IMR-90 (cell line): ENCODE data around the gene WIPF1. TPM values are rescaled to one million over a fixed set of nuclear protein-coding genes. Genes with fewer than 3 reads are reported as not detected.

Experiments used
- ATAC-seq: fragments of 200-7000 bp; cut with Tn5 transposase; 2 replicates; pipeline ENCODE4 v1.9.1; 2020; ENCODE audit warnings: low read depth, mild to moderate bottlenecking, moderate library complexity
- BruUV-seq: library from RNA; stranded (reverse); fragments of 400-500 nt; replicated peaks from 2 replicates; lab custom pipeline; 2021; lab: Mats Ljungman, UMichigan
- CTCF ChIA-PET: fragments of 300-600 bp; formaldehyde crosslinking; extraction: SDS; loops from one replicate; lab custom pipeline; 2021; ENCODE audit warnings: antibody characterized with exemption; lab: Yijun Ruan, JAX
- POLR2A ChIA-PET: fragments of 300-600 bp; sonication (Branson Sonifier 250); formaldehyde crosslinking; loops from one replicate; lab custom pipeline; 2022; ENCODE audit warnings: antibody characterized with exemption; ENCODE audit not compliant: unreplicated experiment; lab: Charles Lee
- DNase-seq: peaks from one replicate; pipeline ENCODE4 v3.0.0; 2013
- H2AFZ ChIP-seq: replicated peaks from 2 replicates; pipeline ENCODE3; 2013; ENCODE audit warnings: low read length, mild to moderate bottlenecking; ENCODE audit not compliant: poor library complexity
- H2AK5ac ChIP-seq: 2 replicates; pipeline ENCODE4 v1.6.1; 2013; ENCODE audit warnings: low read depth, low read length, inconsistent platforms
- H2AK9ac ChIP-seq: replicated peaks from 2 replicates; pipeline ENCODE3; 2013; ENCODE audit warnings: mild to moderate bottlenecking, low read depth, low read length, moderate library complexity; ENCODE audit not compliant: poor library complexity
- H2BK120ac ChIP-seq: 2 replicates; pipeline ENCODE4 v1.6.1; 2013; ENCODE audit warnings: low read depth, low read length, inconsistent platforms
- H2BK15ac ChIP-seq: 3 replicates; pipeline ENCODE4 v1.6.1; 2013; ENCODE audit warnings: low read depth, low read length, inconsistent platforms
- H2BK20ac ChIP-seq: 2 replicates; pipeline ENCODE4 v1.6.1; 2013; ENCODE audit warnings: low read depth, mild to moderate bottlenecking, inconsistent platforms, low read length, moderate library complexity
- H2BK5ac ChIP-seq: 2 replicates; pipeline ENCODE4 v1.6.1; 2013; ENCODE audit warnings: mild to moderate bottlenecking, low read depth, low read length, inconsistent platforms; ENCODE audit not compliant: poor library complexity, severe bottlenecking
- H3K14ac ChIP-seq: replicated peaks from 2 replicates; pipeline ENCODE4 v1.6.1; 2013; ENCODE audit warnings: low read depth, low read length, inconsistent platforms
- H3K18ac ChIP-seq: 2 replicates; pipeline ENCODE4 v1.6.1; 2013; ENCODE audit warnings: low read depth, low read length, control low read depth
- H3K23ac ChIP-seq: 2 replicates; pipeline ENCODE4 v1.6.1; 2013; ENCODE audit warnings: low read depth, low read length, inconsistent platforms
- H3K27ac ChIP-seq: 2 replicates; pipeline ENCODE4 v1.5.1; 2013; ENCODE audit warnings: mild to moderate bottlenecking, control low read depth, low read length; ENCODE audit not compliant: insufficient read depth
- H3K27me3 ChIP-seq: 2 replicates; pipeline ENCODE4 v1.6.1; 2013; ENCODE audit warnings: low read length; ENCODE audit not compliant: control insufficient read depth, insufficient read depth
- H3K36me3 ChIP-seq: 2 replicates; pipeline ENCODE4 v1.6.1; 2013; ENCODE audit warnings: low read length, mixed read lengths; ENCODE audit not compliant: control insufficient read depth, insufficient read depth
- H3K4ac ChIP-seq: 2 replicates; pipeline ENCODE4 v1.6.1; 2013; ENCODE audit warnings: low read depth, low read length, inconsistent platforms
- H3K4me1 ChIP-seq: 2 replicates; pipeline ENCODE4 v1.6.1; 2013; ENCODE audit warnings: low read length, mixed read lengths; ENCODE audit not compliant: control insufficient read depth, insufficient read depth
- H3K4me2 ChIP-seq: 2 replicates; pipeline ENCODE4 v1.6.1; 2013; ENCODE audit warnings: low read depth, mild to moderate bottlenecking, control low read depth, low read length, moderate library complexity
- H3K4me3 ChIP-seq: 2 replicates; pipeline ENCODE4 v1.5.1; 2013; ENCODE audit warnings: low read depth, mild to moderate bottlenecking, control low read depth, low read length, moderate library complexity; ENCODE audit not compliant: insufficient read depth
- H3K56ac ChIP-seq: 2 replicates; pipeline ENCODE4 v1.6.1; 2013; ENCODE audit warnings: low read length, inconsistent platforms; ENCODE audit not compliant: insufficient read depth; ENCODE audit errors: extremely low read depth
- H3K79me1 ChIP-seq, 2 experiments: 2 replicates each; pipeline ENCODE4 v1.6.1; 2013; ENCODE audit warnings: low read length in 2 of 2, inconsistent platforms in 1 of 2, low read depth in 1 of 2
- H3K9ac ChIP-seq: 2 replicates; pipeline ENCODE4 v1.6.1; 2013; ENCODE audit warnings: low read depth, low read length, control low read depth
- H3K9me1 ChIP-seq: 2 replicates; pipeline ENCODE4 v1.6.1; 2013; ENCODE audit warnings: low read length, inconsistent platforms; ENCODE audit not compliant: insufficient read depth
- H3K9me3 ChIP-seq: 2 replicates; pipeline ENCODE4 v1.6.1; 2013; ENCODE audit warnings: low read length; ENCODE audit not compliant: control insufficient read depth, insufficient read depth
- H4K20me1 ChIP-seq: 2 replicates; pipeline ENCODE4 v1.6.1; 2013; ENCODE audit warnings: low read length, inconsistent platforms; ENCODE audit not compliant: insufficient read depth
- H4K5ac ChIP-seq: 2 replicates; pipeline ENCODE4 v1.6.1; 2013; ENCODE audit warnings: mild to moderate bottlenecking, low read depth, low read length, control low read depth
- H4K8ac ChIP-seq, 2 experiments: 2 replicates each; pipeline ENCODE4 v1.6.1; 2013; ENCODE audit warnings: low read depth in 2 of 2, low read length in 2 of 2, control low read depth in 1 of 2, inconsistent platforms in 1 of 2
- H4K91ac ChIP-seq: 2 replicates; pipeline ENCODE4 v1.6.1; 2013; ENCODE audit warnings: low read depth, low read length, inconsistent platforms; ENCODE audit not compliant: insufficient read depth
- BHLHE40 ChIP-seq: fragments of 150-350 bp; IDR thresholded peaks from 2 replicates; pipeline ENCODE4 v1.6.1; 2016; ENCODE audit warnings: mild to moderate bottlenecking, low read depth, low read length
- CEBPB ChIP-seq: IDR thresholded peaks from 2 replicates; pipeline ENCODE4 v1.6.1; 2012; ENCODE audit warnings: low read depth, low read length, improper control_type of control experiment
- CHD1 ChIP-seq: IDR thresholded peaks from 2 replicates; pipeline ENCODE4 v1.6.1; 2012; ENCODE audit warnings: low read depth, low read length, improper control_type of control experiment
- FOS ChIP-seq: fragments of 150-350 bp; IDR thresholded peaks from 2 replicates; pipeline ENCODE4 v1.6.1; 2016; ENCODE audit warnings: low read depth, low read length
- MAFK ChIP-seq: IDR thresholded peaks from 2 replicates; pipeline ENCODE4 v1.6.1; 2012; ENCODE audit warnings: low read depth, low read length, improper control_type of control experiment
- MAZ ChIP-seq: IDR thresholded peaks from 2 replicates; pipeline ENCODE4 v1.6.1; 2012; ENCODE audit warnings: low read depth, mild to moderate bottlenecking, low read length, improper control_type of control experiment, moderate library complexity, borderline replicate concordance
- MXI1 ChIP-seq: IDR thresholded peaks from 2 replicates; pipeline ENCODE4 v1.6.1; 2012; ENCODE audit warnings: low read depth, mild to moderate bottlenecking, low read length, moderate library complexity, borderline replicate concordance
- NFE2L2 ChIP-seq: fragments of 150-350 bp; IDR thresholded peaks from 2 replicates; pipeline ENCODE4 v1.6.1; 2016; ENCODE audit warnings: low read depth, mild to moderate bottlenecking, low read length
- POLR2A ChIP-seq: IDR thresholded peaks from 2 replicates; pipeline ENCODE4 v1.6.1; 2012; ENCODE audit warnings: mild to moderate bottlenecking, low read depth, low read length
- RAD21 ChIP-seq: IDR thresholded peaks from 2 replicates; pipeline ENCODE4 v1.6.1; 2012; ENCODE audit warnings: low read length, improper control_type of control experiment
- RCOR1 ChIP-seq: IDR thresholded peaks from 2 replicates; pipeline ENCODE4 v1.6.1; 2012; ENCODE audit warnings: mild to moderate bottlenecking, low read length, improper control_type of control experiment; ENCODE audit not compliant: insufficient replicate concordance
- RFX5 ChIP-seq: IDR thresholded peaks from 2 replicates; pipeline ENCODE4 v1.8.0; 2012; ENCODE audit warnings: low read depth, mild to moderate bottlenecking, low read length, moderate library complexity
- SMC3 ChIP-seq: fragments of 150-350 bp; IDR thresholded peaks from 2 replicates; pipeline ENCODE4 v1.6.1; 2016; ENCODE audit warnings: low read depth, mild to moderate bottlenecking, antibody characterized with exemption, low read length, moderate library complexity
- WGBS, 2 experiments: methylation state at CpG; one replicate each; pipeline versions ENCODE4 v1.1.5 to v1.1.7; 2013; ENCODE audit warnings: missing lambda C conversion rate in 2 of 2; ENCODE audit not compliant: insufficient read length in 1 of 2; ENCODE audit errors: extremely low coverage in 2 of 2; 5-methylcytosine and 5-hydroxymethylcytosine counted together
- dilution Hi-C: fragments of 300-500 bp; cut with HindIII; formaldehyde crosslinking; loops from one replicate; pipeline ENCODE4 v1.14.3; 2018; ENCODE audit warnings: low sequenced_read_pairs; ENCODE audit not compliant: unreplicated experiment
- in situ Hi-C: fragments of 300-500 bp; cut with MboI; formaldehyde crosslinking; loops from 3 replicates; pipeline ENCODE4 v1.14.3; 2019; ENCODE audit warnings: low sequenced_read_pairs, inconsistent platforms, mixed read lengths
- intact Hi-C: fragments of 100-400 bp; cut with micrococcal nuclease; formaldehyde crosslinking; loops from 2 replicates; pipeline ENCODE4 v1.10.0; 2022
- polyA plus RNA-seq, 3 experiments: library from polyadenylated mRNA; depleted of rRNA; stranded (reverse); fragments of >200 nt; gene quantifications; 2 replicates each; pipeline ENCODE4 v1.2.3, GENCODE V29; 2012; ENCODE audit warnings: low replicate concordance in 1 of 3
- total RNA-seq: library from RNA; depleted of rRNA; stranded (reverse); fragments of >200 nt; gene quantifications from 2 replicates; pipeline ENCODE4 v1.2.3, GENCODE V29; 2012
- TF ChIP-seq, protein P1 (sequence below): fragments of 150-350 bp; IDR thresholded peaks from 2 replicates; pipeline ENCODE4 v1.6.1; 2017; ENCODE audit warnings: mild to moderate bottlenecking, antibody characterized with exemption, low read length, low read depth
- TF ChIP-seq, protein P2 (sequence below): conservative IDR thresholded peaks from 2 replicates; pipeline ENCODE4 v1.5.1; 2012; ENCODE audit warnings: mild to moderate bottlenecking, low read depth, low read length, improper control_type of control experiment
- TF ChIP-seq, protein P3 (sequence below): fragments of 150-350 bp; IDR thresholded peaks from 2 replicates; pipeline ENCODE4 v1.6.1; 2016; ENCODE audit warnings: low read depth, mild to moderate bottlenecking, low read length, moderate library complexity, borderline replicate concordance

The WIPF1 gene
- total and polyA plus RNA-seq, 2 of the 4 experiments (the other 2 are of a cell fraction) = 2.7 to 13.5 TPM

DNA sequence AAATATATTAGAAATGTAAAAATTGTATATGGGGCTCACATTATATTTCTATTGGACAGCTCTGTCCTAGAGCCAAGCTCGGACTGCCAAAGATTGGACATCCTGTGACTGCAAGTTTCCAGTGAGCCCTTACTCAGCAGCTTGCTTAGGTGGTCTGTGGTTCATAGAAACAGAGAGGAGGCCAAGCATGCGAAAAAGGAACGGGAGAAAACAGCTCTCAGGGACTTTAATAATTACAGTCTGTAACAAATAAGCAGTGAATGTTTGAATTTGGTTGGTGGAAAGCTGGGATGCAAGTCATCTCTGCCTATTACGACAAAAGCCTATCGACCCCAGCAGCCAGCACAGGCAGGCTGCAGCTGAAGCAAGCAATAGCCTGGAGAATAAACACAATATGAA lies 35.6 kb downstream of the WIPF1 start:
- Histone ChIP-seq H3K27ac (no peak overlapping the region), H3K79me1 (no peaks in the 10 kb centered on the region), H4K91ac (no peak overlapping the region), H4K5ac (no peak overlapping the region), H4K8ac (no peak overlapping the region), H2AK9ac (no peak overlapping the region), H2BK20ac (no peak overlapping the region), H3K9me1 (no peaks in the 10 kb centered on the region; the same call in 1 of the 2 replicates), H3K56ac (no peak overlapping the region), H3K27me3 (no peaks in the 10 kb centered on the region), H2BK5ac (no peak overlapping the region), H3K9ac (no peak overlapping the region), H3K4ac (no peak overlapping the region), H3K4me2 (no peak overlapping the region), H2AK5ac (no peak overlapping the region), H3K4me1 (no peaks in the 10 kb centered on the region; the same call in 1 of the 2 replicates), H4K20me1 (no peaks in the 10 kb centered on the region), H2AFZ (no peak overlapping the region), H3K9me3 (no peaks in the 10 kb centered on the region), H3K4me3 (no peak overlapping the region), H2BK15ac (no peak overlapping the region), H3K18ac (no peak overlapping the region), H2BK120ac (no peak overlapping the region), H3K23ac (no peak overlapping the region), H3K36me3 (peaks cover 4% of the 10 kb centered on the region), H3K14ac (no peak overlapping the region)
- DNase-seq = no peak
- WGBS, 2 experiments = no CpG with 5 or more reads among the region's 5 CpGs
- ChIA-PET CTCF (no interaction called here), POLR2A (no interaction called here)
- intact Hi-C loops (no loop called here), dilution Hi-C loops (no loop called here), in situ Hi-C loops (no loop called here)
- ATAC-seq = no peak
- no TSS peak for BruUV-seq
- TF ChIP-seq RFX5 (no peak), CHD1 (no peak), NFE2L2 (no peak), MXI1 (no peak), SMC3 (no peak), BHLHE40 (no peak), CEBPB (no peak), POLR2A (no peak), MAFK (no peak), RCOR1 (no peak), RAD21 (no peak), FOS (no peak), MAZ (no peak)
- TF ChIP-seq, protein P1, sequence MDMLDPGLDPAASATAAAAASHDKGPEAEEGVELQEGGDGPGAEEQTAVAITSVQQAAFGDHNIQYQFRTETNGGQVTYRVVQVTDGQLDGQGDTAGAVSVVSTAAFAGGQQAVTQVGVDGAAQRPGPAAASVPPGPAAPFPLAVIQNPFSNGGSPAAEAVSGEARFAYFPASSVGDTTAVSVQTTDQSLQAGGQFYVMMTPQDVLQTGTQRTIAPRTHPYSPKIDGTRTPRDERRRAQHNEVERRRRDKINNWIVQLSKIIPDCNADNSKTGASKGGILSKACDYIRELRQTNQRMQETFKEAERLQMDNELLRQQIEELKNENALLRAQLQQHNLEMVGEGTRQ = no peak
- TF ChIP-seq, protein P2, sequence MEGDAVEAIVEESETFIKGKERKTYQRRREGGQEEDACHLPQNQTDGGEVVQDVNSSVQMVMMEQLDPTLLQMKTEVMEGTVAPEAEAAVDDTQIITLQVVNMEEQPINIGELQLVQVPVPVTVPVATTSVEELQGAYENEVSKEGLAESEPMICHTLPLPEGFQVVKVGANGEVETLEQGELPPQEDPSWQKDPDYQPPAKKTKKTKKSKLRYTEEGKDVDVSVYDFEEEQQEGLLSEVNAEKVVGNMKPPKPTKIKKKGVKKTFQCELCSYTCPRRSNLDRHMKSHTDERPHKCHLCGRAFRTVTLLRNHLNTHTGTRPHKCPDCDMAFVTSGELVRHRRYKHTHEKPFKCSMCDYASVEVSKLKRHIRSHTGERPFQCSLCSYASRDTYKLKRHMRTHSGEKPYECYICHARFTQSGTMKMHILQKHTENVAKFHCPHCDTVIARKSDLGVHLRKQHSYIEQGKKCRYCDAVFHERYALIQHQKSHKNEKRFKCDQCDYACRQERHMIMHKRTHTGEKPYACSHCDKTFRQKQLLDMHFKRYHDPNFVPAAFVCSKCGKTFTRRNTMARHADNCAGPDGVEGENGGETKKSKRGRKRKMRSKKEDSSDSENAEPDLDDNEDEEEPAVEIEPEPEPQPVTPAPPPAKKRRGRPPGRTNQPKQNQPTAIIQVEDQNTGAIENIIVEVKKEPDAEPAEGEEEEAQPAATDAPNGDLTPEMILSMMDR = no peak
- TF ChIP-seq, protein P3, sequence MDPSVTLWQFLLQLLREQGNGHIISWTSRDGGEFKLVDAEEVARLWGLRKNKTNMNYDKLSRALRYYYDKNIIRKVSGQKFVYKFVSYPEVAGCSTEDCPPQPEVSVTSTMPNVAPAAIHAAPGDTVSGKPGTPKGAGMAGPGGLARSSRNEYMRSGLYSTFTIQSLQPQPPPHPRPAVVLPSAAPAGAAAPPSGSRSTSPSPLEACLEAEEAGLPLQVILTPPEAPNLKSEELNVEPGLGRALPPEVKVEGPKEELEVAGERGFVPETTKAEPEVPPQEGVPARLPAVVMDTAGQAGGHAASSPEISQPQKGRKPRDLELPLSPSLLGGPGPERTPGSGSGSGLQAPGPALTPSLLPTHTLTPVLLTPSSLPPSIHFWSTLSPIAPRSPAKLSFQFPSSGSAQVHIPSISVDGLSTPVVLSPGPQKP = no peak
